HFFc6 (cell line): Measurements from ENCODE around the gene MAGI1. TPM values are rescaled to one million over a fixed set of nuclear protein-coding genes. Genes with fewer than 3 reads are reported as not detected.

Experiments used
- DNase-seq: peaks from one replicate; pipeline ENCODE4 v3.0.0-alpha.2; 2018
- H3K27ac Mint-ChIP-seq: 2 replicates; pipeline ENCODE4 v1.8.0; 2020; ENCODE audit warnings: mild to moderate bottlenecking, mixed read lengths
- H3K27me3 Mint-ChIP-seq: 2 replicates; pipeline ENCODE4 v1.8.0; 2021; ENCODE audit warnings: mild to moderate bottlenecking, moderate library complexity, mixed read lengths; ENCODE audit not compliant: insufficient read depth
- H3K36me3 Mint-ChIP-seq: 2 replicates; pipeline ENCODE4 v1.8.0; 2021; ENCODE audit warnings: low read depth, mixed read lengths
- H3K4me1 Mint-ChIP-seq: 2 replicates; pipeline ENCODE4 v1.8.0; 2020; ENCODE audit warnings: low read depth, mixed read lengths
- H3K4me3 Mint-ChIP-seq: 2 replicates; pipeline ENCODE4 v1.8.0; 2020; ENCODE audit warnings: mild to moderate bottlenecking, moderate library complexity, mixed read lengths
- H3K9me3 Mint-ChIP-seq: 2 replicates; pipeline ENCODE4 v1.8.0; 2020; ENCODE audit warnings: mild to moderate bottlenecking, mixed read lengths
- CTCF ChIP-seq: fragments of 200-600 bp; sonication (generic); IDR thresholded peaks from 2 replicates; pipeline ENCODE4 v1.5.0; 2021; ENCODE audit warnings: antibody characterized with exemption, mild to moderate bottlenecking
- total RNA-seq, 6 experiments: library from RNA; stranded (reverse); fragmentation: NEBNext Ultra II Directional; extraction: Animal tissue kit (Norgen Biotek cat#: 25700); gene quantifications; 2 replicates in 1 of 6; 3 replicates in 5 of 6; pipeline ENCODE4 v1.2.3, GENCODE V29; 2021

The MAGI1 gene
- total RNA-seq, 6 experiments from 2014 or later = 21.1 to 30.5 (median 22.4) TPM

GRCh38 chr3:66014056-66014455 is 24.7 kb downstream of the MAGI1 start:
- TF ChIP-seq CTCF = no peak
- H3K9me3 Mint-ChIP-seq = no peaks in the 10 kb centered on the region
- no peak for DNase-seq
- H3K27me3 Mint-ChIP-seq = no peaks in the 10 kb centered on the region; the same call in 1 of the 2 replicates
- H3K27ac Mint-ChIP-seq = no peak overlapping the region
- peaks cover 38% of the 10 kb centered on the region for H3K4me1 Mint-ChIP-seq
- H3K36me3 Mint-ChIP-seq = no peaks in the 10 kb centered on the region
- no peak overlapping the region for H3K4me3 Mint-ChIP-seq

DNA sequence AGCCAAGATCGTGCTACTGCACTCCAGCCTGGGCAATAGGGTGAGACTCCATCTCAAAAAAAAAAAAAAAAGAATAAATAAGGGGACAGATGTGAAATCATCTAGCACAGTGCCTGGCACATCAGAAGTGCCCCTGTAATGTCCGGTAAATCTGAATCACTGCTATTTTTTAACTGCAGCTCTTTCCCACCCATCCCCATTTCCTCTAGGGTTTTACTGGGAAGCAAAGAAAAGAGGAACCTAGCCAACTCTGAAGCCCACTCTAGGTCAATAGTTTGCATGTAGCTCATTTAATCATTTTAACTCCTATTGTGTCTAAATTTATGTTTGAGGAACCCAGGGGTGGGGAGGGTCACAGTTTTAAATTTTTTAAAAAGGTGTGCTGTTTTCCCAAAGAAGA is 26.0 kb downstream of the MAGI1 start:
- TF ChIP-seq CTCF = no peak
- no peak for DNase-seq
- Mint-ChIP-seq H3K4me3 (no peak overlapping the region), H3K4me1 (peaks cover 38% of the 10 kb centered on the region), H3K27me3 (no peaks in the 10 kb centered on the region; the same call in 1 of the 2 replicates), H3K36me3 (no peaks in the 10 kb centered on the region), H3K9me3 (no peaks in the 10 kb centered on the region), H3K27ac (no peak overlapping the region)

DNA sequence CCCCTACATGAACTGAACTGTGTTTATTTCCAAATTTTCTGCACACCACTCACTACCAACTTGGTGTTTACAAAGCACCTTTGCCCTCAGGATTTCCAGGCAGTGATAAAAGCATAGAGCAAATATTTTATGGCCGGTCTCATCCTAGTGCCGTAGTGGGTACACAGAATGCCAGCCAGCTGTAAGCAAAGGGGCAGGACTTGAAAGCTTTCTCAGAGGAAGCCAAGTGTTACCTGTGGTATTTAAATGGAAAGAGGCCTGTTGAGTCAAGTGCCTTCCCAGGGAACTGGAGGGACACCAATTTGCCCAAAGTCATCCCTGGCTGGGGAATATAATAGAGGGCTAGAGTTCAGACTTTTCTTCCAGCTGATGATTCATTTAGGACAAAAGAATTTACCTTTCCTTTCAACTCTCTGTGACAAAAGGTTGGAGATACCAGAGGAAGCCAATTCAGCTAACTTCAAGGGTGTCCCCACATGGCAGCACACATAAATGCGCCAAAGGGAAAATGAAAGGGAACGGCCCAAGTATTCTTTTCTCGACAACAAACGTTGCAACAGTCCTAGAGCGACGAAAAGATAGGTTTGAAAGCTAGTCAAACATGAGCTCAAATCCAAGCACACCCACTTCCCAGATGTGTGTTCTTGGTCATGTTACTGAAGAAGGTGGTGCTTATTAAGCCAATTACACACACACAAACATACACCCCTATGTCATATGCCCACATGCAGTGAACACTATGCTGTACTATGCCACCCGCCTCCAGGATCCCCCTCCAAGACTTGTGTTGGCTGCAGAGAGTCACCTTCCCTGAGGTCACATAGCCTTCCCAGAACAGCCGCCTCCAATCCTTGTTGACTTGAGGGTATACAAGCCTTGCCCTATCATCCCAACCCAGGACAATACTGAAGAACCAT is 27.7 kb downstream of the MAGI1 start:
- TF ChIP-seq CTCF = no peak
- Mint-ChIP-seq H3K36me3 (no peaks in the 10 kb centered on the region), H3K9me3 (no peaks in the 10 kb centered on the region), H3K4me3 (no peak overlapping the region), H3K4me1 (peaks cover 38% of the 10 kb centered on the region), H3K27ac (0 out of 2 replicates have a peak overlapping the region, but pooled peaks have one; percentile 27), H3K27me3 (no peaks in the 10 kb centered on the region)
- no peak for DNase-seq

DNA sequence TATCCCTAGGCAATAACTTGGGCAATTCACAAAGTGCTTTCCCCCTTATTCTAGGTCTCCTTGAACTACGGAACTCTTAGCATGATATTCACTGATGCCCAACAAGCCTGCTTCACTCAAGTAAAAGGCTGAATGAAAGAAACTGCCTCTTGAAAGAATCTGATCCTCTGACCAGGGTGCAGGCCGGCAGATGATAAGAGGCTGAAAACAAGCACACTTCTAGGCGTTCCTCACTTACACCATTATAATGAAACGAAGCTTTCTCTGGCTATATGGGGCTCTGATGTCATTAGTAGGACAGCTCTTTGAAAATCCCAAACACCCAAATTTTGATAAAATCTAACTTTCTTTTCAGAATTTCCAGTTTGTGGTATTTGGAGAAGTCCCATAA is 28.4 kb downstream of the MAGI1 start:
- H3K27me3 Mint-ChIP-seq = no peaks in the 10 kb centered on the region
- DNase-seq = no peak
- no peak for TF ChIP-seq CTCF
- 0 out of 2 replicates have a peak overlapping the region, but pooled peaks have one; percentile 27 for H3K27ac Mint-ChIP-seq
- no peaks in the 10 kb centered on the region for H3K36me3 Mint-ChIP-seq
- H3K4me3 Mint-ChIP-seq = no peak overlapping the region
- H3K9me3 Mint-ChIP-seq = no peaks in the 10 kb centered on the region
- H3K4me1 Mint-ChIP-seq = peaks cover 38% of the 10 kb centered on the region

- peaks cover 8% of the 10 kb centered on the region for H3K36me3 Mint-ChIP-seq
- H3K4me3 Mint-ChIP-seq = no peak overlapping the region
- TF ChIP-seq CTCF = no peak
- H3K27ac Mint-ChIP-seq = no peak overlapping the region
- DNase-seq = no peak
- H3K27me3 Mint-ChIP-seq = no peaks in the 10 kb centered on the region; the same call in 1 of the 2 replicates
- no peaks in the 10 kb centered on the region for H3K9me3 Mint-ChIP-seq
- H3K4me1 Mint-ChIP-seq = peaks cover 6% of the 10 kb centered on the region; the same call in 1 of the 2 replicates
Measured at GRCh38 chr3:66004244-66004643, 34.5 kb downstream of the MAGI1 start.
